Activated T-cell treated with anti-CD3 and anti-CD28 coated beads, Interleukin-2, amount 50 U/mL, for 48 hours (primary cell): ENCODE results near the gene RCE1.

ENCODE experiments used
- DNase-seq, 2 experiments: peaks; one replicate each; pipeline ENCODE4 v3.0.0-alpha.2; 2020

The RCE1 gene

DNA sequence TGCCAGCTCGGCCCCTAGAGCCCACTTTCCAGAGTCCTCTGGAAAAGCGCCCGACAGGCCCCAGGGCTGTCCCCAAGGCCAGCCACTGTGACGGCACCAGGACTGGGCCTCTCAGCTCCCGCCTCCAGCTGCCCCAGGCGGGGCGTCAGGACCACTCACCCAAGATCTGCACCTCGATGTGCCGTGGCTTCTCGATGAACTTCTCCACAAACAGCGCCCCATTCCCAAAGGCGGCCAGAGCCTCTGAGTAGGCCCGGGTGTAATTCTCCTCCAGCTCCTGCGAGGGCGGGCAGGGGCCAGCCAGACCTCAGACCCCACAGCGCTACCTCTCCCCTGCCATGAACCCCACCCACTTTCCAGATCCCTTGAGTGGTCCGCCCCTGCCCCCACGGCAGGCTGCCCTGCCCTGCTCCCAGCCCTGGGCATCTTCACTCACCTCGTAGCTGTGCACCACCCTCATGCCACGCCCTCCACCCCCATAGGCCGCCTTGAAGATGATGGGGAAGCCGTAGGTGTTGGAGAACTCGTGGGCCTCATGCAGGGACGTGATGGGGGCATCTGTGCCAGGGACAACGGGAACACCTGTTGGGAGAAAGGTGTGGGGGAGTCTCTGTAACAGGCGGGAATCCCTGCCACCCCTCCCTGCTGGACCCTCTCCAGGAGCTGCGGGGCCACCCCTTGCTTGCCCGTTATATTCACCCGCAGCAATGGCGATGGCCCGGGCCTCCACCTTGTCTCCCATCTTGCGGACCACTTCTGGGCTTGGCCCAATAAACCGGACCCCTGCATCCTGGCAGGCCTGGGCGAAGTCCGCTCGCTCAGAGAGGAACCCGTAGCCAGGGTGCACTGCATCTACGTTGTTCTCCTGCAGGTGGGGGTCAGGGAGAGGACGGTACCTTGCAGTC is 27.6 kb downstream of the RCE1 start:
- no peak for DNase-seq

DNA sequence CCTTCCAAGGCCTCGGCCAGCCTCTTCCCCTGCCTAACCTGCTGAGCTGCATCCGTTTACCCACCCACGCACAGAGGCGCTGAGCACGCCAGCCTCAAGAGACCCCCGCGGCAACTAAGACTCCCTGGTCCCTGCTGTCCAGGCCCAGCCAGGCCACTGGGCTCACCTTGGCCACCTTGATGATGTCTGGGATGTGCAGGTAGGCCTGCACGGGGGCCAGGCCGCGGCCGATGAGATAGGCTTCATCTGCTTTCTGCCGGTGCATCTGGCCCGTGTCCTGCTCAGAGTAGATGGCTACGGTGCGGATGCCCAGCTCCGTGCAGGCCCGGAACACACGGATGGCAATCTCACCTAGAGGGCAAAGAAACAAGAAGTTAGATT is 28.3 kb downstream of the RCE1 start:
- DNase-seq: no peak

DNA sequence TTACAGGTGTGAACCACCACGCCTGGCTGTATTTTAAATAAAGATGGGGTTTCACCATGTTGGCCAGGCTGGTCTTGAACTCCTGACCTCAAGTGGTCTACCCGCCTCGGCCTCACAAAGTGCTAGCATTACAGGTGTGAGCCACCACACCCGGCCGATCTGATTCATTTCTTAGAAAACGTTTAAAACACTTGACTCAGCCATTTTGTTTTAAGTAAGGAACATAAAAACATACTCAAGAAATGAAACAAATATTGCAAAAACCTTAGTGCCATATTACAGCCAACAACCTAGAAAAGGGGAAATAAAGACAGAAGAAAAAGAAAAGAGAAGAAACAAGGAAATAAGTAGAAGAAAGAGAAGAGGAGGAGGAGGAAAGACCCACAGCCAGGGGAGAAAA is 31.0 kb downstream of the RCE1 start:
- no peak for DNase-seq

DNA sequence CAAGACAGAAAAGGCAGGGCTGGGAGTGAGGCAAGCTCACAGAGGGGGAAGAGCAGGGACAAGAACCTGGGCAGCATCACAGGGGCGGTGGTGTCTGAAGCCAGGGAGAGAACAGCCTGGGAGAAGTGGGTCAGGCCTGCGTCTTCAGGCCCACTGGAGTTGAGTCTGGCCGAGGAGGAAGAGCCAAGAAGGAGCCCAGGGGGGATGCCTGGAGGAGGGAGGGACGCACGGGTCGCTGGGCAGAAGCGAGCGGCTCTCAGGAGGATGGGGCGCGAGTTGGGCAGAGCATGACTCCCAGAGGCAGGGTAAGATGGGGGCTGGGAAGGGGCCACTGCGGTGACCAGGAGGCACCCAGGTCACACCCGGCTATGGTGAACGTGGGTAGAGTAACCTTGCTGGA is 32.1 kb downstream of the RCE1 start:
- no peak for DNase-seq

DNA sequence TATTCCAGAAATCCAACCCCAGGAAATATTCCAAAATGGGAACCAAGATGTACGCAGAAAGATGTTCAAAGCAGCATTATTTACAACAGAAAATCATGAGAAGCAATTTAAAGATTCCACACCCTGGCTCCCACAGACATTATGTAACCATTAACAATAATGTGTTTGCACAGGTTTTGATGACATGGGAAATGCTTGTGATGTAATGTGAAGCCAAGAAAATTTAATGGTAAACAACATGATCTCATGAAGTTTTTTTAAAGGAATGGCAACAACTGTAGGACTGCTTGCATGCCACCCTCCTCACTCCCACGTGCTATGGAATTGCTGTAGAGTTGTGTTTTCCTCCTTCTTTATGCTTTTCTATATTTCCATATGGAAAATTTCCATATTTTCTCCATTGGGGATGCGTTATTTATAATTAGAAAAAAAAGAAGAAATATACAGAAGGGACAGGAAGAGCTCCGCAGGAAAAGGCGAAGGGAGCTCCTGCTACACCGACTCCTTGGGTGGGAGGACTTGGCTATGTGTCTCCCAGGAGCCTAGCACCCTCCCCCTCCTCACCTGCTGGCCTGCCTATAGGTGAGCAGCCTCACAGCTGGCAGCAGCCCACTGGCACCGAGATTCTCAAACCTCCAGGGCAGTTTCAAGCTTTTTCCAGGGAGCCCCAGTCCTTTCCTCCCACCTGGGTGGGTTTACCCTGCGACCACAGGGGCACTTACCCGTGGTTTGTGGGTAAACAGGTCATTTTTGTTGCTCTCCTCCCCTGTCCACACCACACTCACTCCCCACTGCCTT is 34.5 kb downstream of the RCE1 start:
- no peak for DNase-seq

DNA sequence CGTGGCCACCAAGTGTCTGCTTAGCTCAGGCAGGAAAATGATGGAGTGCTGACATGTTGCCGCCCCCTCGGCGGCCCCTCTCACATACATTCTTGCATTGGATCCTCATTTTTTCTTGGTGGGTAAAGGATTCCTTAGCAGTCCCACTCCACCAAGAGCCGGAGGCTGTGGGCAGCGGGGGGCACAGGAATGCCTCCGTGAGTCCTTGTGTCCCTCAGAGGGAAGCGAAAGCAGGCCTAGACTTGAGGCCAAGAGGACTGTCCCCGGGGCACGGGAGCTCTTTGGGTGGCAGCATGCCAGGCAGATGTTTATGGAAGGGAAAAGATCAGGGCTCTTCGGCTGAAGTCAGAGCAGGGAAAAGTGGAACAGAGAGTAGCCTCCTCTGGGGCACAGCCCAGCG is 35.2 kb downstream of the RCE1 start:
- DNase-seq: no peak

DNA sequence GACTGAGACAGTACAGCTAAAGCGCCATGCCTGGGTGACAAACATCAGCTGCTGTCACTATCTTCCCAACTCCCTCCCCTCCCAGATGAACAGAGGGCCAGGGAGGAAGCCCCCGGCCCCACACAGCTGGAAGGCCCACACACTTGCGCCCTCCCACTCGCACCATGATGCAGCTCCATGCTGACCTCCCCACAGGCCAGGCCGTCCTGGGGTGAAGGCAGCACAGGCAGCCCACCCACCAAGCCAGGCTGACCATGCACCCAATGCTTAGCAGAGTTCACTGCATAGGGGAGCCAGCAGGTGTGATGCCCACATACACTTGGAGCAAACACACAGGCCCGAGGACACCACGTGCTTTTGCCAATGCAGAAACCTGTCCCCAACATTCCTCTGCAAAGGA is 35.8 kb downstream of the RCE1 start:
- no peak for DNase-seq

DNA sequence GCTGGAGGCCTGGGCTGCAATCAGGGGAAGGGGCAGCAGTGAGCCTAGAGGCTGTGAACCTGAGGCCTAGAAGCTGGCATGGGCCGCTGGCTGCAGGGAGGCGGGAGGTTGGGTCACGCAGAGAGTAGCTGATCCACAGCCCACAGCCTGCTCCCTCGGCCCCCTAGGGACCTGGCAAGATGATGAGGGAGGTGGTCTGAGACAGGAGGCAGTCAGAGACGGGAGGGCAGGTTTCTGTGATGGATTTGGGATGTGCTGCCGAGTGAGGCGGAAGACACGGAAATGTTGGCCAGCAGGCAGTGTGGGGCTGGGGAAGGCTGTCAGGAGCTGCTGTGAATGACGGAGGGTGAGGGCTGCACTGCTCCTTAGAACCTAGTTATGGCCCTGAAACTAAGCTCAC is 36.3 kb downstream of the RCE1 start:
- DNase-seq: no peak

DNA sequence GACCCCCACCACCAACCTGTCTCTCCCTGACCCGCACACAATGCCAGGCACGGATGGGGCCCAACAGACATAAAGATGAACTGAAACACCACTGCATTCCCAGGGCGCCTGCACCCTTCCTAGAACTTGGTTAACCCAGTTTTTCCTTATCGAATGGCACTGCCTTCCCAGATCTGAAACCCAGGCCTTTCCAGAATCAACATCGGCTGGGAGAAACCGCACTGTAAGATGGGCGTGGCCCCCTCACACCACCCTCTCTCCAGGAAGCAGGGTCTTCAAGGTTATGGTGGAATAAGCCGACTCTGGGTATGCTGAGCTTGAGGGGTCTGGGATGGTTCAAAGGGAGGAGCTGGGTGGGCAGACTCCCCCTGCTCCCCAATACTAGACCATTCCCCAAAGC is 36.8 kb downstream of the RCE1 start:
- DNase-seq: no peak

DNA sequence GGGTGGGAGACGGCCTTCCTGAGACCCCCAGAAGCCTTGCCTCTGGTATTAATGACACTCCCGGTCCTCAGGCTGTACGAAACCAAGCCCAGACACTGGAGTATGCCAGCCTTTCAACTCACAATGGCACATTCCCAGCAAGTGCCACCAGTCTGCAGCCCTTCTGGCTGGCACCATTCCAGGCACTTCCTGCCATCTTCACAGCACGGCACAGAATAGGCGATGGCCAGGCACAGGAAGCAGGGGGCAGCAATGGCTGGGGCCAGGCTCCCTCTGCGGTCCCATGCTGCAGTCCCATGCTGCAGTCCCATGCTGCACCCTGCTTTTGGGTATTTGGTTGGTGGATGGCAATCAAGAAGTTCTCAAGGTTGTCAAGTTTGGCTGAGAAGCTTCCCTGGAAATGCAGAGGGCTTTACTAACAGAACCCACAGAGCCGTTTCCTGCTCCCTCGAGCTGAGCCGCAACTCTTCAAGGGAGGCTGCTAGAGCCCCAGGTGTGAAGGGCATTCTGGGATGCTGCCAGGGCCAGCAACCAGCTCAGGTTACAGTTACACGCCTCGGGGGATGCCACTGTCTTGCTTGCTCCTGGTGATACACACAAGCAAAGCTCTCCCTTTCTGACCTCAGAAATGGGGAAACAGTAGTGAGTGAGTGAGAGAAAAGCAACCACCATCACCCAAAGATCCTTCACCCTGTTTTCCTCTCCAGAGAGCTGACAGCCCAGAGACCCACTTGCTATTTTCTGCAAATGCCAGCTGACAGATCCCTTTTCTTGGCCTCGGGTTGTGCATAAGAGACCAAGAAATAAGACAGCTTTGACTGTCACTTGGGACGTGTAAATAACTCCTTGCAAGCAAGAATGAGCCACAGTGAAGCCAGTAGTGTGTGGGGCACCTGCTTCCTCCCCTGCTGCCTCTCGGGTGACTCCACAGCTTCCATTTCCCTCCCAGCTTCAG is 37.5 kb downstream of the RCE1 start:
- no peak for DNase-seq

DNA sequence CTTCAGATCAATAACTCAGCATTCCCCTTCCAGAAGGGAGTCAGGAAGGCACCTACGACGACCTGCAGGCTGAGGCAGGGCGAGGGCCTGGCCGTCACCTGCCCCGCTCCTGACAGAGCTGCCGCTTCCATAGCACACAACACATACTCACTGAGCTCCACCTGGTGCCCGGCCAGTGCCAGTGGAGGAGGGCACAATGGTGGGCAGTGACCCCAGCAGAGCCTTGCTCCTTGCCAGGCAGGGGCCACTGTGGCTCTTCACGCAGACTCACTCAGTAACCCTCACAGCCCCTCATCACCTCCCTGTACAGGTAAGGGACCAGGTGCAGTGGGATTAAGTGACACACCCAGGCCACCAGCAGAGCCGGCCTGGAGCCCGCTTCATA is 38.2 kb downstream of the RCE1 start:
- DNase-seq: no peak

DNA sequence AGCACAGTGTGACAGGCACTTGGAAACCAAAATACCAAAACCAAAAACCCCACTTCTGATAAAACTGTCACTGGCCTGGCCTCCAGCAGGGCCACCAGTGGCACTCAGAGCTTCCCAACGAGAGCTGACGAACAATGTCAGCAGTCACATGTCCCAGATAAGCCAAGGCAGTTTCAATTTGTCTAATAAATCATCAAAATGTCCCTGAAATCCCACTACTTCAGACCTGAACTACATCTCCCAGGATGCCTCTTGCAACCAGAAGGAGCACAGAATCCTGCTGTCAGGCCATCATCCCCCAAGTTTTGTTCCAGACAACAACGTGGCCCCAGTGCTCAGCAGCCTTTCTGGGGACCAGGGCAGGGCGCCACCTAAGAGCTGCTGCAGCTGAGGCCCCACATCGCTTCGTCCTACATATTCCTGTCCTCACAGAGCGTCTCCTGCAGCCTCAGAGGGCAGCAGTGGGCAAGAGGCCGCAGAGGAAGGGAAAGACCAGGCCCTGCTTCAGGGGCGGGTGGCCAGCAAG is 38.7 kb downstream of the RCE1 start:
- no peak for DNase-seq

DNA sequence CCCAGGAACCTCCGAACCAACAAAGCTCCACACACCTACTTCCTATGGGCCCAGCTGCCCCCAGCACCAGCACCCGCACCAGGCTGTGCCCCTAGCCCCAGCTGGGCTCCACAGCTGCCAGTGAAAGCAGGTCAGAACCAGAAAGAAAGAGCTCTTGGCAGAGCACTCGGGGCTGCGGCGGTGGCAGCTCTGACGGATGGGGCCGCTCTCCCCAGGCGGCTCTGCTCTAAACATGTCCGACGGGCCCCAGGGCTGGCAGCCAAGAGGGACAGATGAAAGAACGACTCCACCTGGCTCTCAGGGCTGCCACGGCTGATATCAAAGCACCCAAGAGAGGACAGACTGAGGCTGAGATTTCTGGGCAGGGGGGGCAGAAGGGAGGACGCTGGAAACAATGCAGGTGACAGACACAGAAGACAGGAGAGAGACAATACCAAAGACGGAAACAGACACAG is 39.3 kb downstream of the RCE1 start:
- DNase-seq: no peak

DNA sequence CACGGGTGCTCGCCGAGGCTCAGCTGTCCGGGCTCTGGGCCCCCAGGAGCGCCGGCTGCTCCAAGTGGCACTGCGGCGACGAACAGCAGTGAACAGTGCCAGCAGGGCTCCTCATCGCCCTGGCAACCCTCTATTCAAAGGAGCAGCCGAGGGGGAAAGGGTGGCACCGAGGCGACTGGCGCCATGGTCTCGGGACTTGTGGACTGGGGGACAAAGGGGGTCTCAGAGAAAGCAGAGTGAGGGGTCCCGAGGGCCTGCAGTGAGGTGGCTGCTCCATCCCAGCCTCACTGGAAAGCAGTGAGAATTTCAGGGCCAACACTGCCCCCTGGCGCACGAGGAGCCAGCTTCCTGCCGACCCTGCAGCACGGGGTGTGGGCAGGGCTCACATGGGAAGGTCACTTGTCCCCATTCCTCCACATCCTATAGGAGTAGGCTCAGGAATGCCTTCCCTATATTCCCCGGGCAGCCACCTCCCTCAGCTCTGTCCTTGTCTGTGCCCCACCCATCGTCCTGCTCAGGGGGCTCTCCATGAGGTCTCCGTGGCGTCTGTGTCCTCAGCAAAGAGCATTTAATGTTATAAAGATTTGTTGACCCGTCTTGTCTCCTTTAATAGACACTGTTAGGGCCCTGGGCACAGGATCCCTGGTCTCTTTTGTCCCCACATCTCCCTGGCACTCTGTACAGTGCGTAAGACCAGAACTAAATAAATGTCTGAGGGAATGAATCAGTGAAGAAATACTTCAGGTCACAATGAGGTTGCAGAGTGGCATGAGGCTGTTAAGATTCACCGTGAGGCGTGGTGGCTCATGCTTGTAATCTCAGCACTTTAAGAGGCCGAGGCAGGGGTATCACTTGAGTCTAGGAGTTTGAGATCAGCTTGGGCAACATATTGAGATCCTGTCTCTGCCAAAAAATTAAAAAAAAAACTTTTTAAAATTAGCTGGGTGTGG is 40.0 kb downstream of the RCE1 start:
- peak; percentile 78 for DNase-seq

DNA sequence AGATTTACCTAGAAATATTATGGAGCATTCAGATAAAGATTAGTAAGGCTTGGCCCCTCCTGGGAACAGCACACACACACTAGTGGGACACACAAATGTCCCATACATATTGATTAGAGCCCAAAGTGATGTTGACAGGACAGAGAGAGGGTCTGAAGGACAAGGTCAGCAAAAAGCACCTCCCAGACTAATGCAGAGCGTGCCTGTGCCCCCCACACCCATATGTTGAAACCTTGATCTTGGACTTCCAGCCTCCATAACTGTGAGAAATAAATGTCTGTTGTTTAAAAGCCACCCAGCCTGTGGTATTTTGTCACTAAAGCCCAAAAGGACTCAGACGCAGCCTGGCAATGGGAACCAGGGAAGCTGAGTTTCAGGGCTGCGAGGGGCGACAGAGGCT is 41.2 kb downstream of the RCE1 start:
- DNase-seq: no peak

DNA sequence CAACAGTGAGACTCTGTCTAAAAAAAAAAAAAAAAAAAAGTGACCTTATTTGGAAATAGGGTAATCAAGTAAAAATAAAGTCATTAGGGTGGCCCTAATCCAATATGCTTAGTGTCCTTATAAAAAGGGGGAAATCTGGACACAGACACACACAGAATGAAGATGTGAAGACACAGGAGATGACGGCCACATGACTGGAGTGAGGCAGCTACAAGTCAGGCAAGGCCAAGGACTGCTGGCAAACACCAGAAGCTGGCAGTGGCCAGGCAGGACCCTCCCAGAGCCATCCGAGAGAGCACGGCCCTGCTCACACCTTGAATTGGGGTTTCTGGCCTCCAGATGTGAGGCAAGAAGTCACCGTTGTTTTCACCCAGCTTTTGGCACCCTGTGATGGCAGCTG is 42.2 kb downstream of the RCE1 start:
- DNase-seq: no peak

DNA sequence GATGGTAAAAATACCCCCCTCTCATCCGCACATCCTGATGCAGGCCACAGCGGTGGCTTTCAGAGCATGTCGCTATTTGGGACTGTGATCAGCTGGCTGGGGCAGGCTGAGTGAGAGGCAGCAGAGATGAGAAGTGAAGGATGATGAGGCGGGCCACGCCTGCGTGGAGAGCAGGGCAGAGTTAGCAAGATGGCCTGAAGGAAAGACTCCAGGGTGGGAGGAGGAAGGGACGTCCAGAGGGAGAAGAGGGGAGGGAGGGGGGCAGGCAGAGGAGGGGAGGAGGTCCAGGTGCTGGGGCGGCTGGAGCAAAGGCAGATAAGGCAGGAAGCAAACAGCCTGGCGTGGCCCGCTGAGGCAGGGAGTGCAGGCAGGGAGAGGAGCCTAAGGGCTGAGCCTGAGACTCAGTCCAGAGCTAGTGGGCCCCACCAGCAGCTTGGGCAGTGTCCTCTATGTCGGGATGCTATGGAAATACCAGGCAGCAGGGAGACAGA is 42.8 kb downstream of the RCE1 start:
- no peak for DNase-seq

DNA sequence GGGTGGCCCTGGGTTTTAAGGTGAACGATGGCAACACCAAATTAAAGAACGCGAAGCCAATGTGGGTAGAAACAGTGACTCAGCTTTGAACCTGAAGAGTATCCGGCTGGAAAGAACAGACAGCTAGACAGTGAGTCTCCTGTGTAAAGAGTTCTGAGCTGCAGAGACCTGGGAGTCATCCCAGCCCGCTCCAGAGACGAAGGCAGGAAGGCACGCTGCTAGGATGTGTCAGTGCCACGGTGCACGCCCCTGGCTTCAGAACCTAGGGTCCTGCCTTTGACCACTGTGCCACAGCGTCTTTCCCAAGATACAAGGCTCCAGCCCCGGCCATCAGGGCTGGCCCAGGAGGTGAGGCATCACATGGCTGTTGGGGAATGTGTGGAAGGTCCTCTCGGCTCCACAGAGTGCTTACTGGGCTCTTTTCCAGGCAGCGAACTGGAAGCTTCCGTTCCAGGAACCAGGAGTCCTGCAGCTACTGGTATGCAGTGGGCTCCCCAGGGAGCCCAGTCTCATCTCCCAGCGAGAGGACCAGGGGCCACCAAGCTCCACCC is 43.5 kb downstream of the RCE1 start:
- no peak for DNase-seq

DNA sequence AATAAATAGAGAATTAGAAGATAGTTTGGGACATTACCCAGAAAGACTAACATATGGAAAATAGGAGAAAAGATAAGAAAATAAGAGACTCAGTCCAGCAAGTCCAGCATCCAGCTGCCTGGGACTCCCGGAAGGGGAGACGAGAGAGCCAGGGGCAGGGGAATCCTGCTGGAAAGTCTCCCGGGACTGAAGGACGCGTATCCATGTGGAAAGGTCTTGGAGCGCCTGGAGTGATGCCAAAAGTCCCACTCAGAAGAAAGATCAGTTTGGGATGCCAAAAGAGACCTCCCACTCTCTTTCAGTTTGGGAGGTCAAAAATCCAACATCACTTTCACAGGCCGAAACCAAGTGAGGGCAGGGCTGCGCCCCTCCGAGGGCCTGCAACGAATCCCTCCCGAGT is 44.3 kb downstream of the RCE1 start:
- no peak for DNase-seq

DNA sequence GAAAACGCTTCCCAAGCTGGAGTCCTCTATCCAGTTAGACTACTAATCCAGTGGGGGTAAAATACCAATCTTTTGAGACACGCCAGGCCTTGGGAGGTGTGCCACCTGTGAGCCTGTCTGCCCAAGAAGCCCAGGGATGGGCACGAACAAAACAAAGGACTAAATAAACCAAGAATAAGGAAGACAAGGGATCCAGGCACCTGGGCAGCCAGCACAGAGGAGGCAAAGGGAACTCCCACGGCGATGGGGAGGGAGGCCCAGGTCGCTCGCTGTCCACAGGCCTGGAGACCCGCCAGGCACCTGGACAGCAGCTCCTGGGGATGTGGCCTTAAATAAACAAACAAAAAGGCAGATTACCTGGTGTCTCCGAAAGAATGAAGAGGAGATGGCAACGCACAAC is 45.0 kb downstream of the RCE1 start:
- no peak for DNase-seq

DNA sequence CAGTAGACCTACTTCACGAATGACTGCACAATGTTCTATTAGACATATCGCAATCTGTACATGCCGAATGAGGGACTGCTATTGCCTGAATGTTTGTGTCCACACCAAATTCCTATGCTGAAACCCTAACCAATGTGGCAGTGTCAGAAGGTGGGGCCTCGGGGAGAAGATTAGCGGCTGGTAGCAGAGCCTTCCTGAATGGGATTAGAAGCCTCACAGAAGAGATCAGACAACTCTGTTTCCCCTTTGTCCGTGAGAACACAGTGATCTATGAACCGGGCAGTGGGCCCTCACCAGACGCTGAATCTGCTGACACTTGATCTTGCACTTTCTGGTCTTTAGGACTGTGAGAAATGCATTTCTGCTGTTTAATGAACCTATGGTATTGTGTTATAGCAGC is 46.7 kb downstream of the RCE1 start:
- no peak for DNase-seq
